OCI-LY3 (cell line): Measurements from ENCODE around the gene FIS1.

Experiments used
- H2AFZ ChIP-seq: fragments of 200-600, 300-600 bp; shearing (Covaris generic); 2 replicates; pipeline ENCODE4 v1.6.0; 2014; ENCODE audit warnings: antibody characterized with exemption, low read depth, low read length
- H3K27ac ChIP-seq: fragments of 200-600, 300-600 bp; sonication (generic); 2 replicates; pipeline ENCODE4 v1.5.1; 2014; ENCODE audit warnings: mild to moderate bottlenecking, low read length, moderate library complexity, mixed read lengths
- H3K27me3 ChIP-seq: fragments of 200-600, 300-600 bp; sonication (generic); 2 replicates; pipeline ENCODE4 v1.6.1; 2014; ENCODE audit warnings: low read depth, low read length, mixed read lengths
- H3K36me3 ChIP-seq: fragments of 200-600, 300-600 bp; sonication (generic); replicated peaks from 2 replicates; pipeline ENCODE3; 2014; ENCODE audit warnings: low read depth, low read length, mixed read lengths
- H3K4me1 ChIP-seq: fragments of 300-600, 200-600 bp; sonication (generic); 2 replicates; pipeline ENCODE4 v1.6.1; 2014; ENCODE audit warnings: low read length, mixed read lengths
- H3K4me2 ChIP-seq: fragments of 200-600, 300-600 bp; sonication (generic); 2 replicates; pipeline ENCODE4 v1.6.1; 2014; ENCODE audit warnings: low read length, mixed read lengths
- H3K4me3 ChIP-seq: fragments of 300-600, 200-600 bp; sonication (generic); 2 replicates; pipeline ENCODE4 v1.5.1; 2014; ENCODE audit warnings: antibody characterized with exemption, mild to moderate bottlenecking, low read length, moderate library complexity
- H3K79me2 ChIP-seq: fragments of 300-600, 200-600 bp; shearing (Covaris generic); 2 replicates; pipeline ENCODE4 v1.6.1; 2014; ENCODE audit warnings: mild to moderate bottlenecking, low read length, mixed read lengths
- H3K9ac ChIP-seq: fragments of 300-600, 200-600 bp; shearing (Covaris generic); 2 replicates; pipeline ENCODE4 v1.6.0; 2014; ENCODE audit warnings: mild to moderate bottlenecking, low read length, moderate library complexity
- H3K9me3 ChIP-seq: fragments of 200-600, 300-600 bp; shearing (Covaris generic); 2 replicates; pipeline ENCODE4 v1.6.1; 2014; ENCODE audit warnings: low read length, mixed read lengths; ENCODE audit not compliant: insufficient read depth
- H4K20me1 ChIP-seq: fragments of 200-600, 300-600 bp; sonication (generic); 2 replicates; pipeline ENCODE4 v1.6.1; 2016; ENCODE audit warnings: low read length, mixed read lengths; ENCODE audit not compliant: insufficient read depth
- CTCF ChIP-seq: fragments of 200-600, 300-600 bp; sonication (generic); IDR thresholded peaks from 2 replicates; pipeline ENCODE4 v1.5.1; 2014; ENCODE audit warnings: antibody characterized with exemption, low read length, low read depth
- EZH2phosphoT487 ChIP-seq: fragments of 200-600 bp; shearing (Covaris generic); IDR thresholded peaks from 2 replicates; pipeline ENCODE4 v1.6.1; 2018; ENCODE audit warnings: antibody characterized with exemption, mixed run types, low read depth

Gene FIS1

GRCh38 chr7:101210143-101210542 lies 34.7 kb downstream of the FIS1 start:
- no peak overlapping the region for H3K9ac ChIP-seq
- H2AFZ ChIP-seq, result no peak overlapping the region
- no peak overlapping the region for H3K4me2 ChIP-seq
- no peaks in the 10 kb centered on the region for H3K9me3 ChIP-seq
- H3K4me1 ChIP-seq, result no peaks in the 10 kb centered on the region
- H4K20me1 ChIP-seq, result no peaks in the 10 kb centered on the region
- no peak for TF ChIP-seq EZH2phosphoT487
- no peak for TF ChIP-seq CTCF
- H3K27me3 ChIP-seq, result no peaks in the 10 kb centered on the region
- H3K79me2 ChIP-seq, result no peaks in the 10 kb centered on the region
- H3K36me3 ChIP-seq, result peaks cover 6% of the 10 kb centered on the region
- no peak overlapping the region for H3K27ac ChIP-seq
- H3K4me3 ChIP-seq, result no peak overlapping the region

GRCh38 chr7:101208794-101209193 lies 36.1 kb downstream of the FIS1 start:
- H3K36me3 ChIP-seq, result peaks cover 3% of the 10 kb centered on the region
- TF ChIP-seq CTCF (no peak), EZH2phosphoT487 (no peak)
- no peak overlapping the region for H3K27ac ChIP-seq
- H3K4me3 ChIP-seq, result no peak overlapping the region
- no peaks in the 10 kb centered on the region for H3K79me2 ChIP-seq
- no peaks in the 10 kb centered on the region for H3K9me3 ChIP-seq
- H3K4me2 ChIP-seq, result no peak overlapping the region
- no peaks in the 10 kb centered on the region for H3K27me3 ChIP-seq
- no peak overlapping the region for H3K9ac ChIP-seq
- no peak overlapping the region for H2AFZ ChIP-seq
- no peaks in the 10 kb centered on the region for H3K4me1 ChIP-seq
- no peaks in the 10 kb centered on the region for H4K20me1 ChIP-seq

DNA sequence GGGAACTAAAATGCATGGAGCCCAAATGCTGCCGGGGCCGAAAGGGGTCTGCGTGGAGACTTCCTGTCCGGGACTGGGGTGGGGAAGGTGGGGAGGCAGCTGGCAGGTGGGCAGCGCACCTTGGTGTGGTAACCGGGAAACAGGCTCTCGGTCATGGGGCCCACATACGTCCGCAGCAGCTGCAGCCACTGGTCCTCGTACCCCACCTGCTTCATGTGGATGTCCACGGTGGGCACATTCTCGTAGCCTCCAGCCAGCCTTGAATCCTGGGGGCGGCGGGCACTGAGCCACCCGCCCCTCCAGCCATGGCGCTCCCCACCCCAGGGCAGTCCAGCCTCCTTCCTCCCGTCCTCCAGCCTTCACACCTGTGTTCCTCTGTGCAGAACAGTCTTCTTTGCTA lies 37.4 kb downstream of the FIS1 start:
- Histone ChIP-seq H3K9ac (no peak overlapping the region), H3K27ac (no peak overlapping the region)

DNA sequence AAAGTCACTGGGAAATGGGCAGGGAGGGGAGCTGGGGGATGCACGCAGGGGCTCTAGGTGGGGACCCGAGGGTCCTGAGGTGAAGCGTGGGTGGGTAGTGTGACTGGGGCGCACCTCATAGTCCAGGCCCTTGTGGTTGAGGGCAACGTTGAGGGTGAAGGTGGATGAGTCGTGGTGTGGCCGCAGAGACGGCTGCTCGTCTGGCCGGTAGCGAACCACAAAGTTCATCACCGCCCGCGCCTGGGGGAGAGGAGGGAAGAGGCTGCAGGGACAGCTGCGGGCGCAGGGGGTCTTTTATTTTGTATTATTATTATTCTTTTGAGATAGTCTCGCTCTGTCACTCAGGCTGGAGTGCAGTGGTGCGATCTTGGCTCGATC lies 38.2 kb downstream of the FIS1 start:
- H3K36me3 ChIP-seq, result no peaks in the 10 kb centered on the region
- H4K20me1 ChIP-seq, result no peaks in the 10 kb centered on the region
- H2AFZ ChIP-seq, result no peak overlapping the region
- no peaks in the 10 kb centered on the region for H3K79me2 ChIP-seq
- TF ChIP-seq EZH2phosphoT487 (no peak), CTCF (no peak)
- H3K27ac ChIP-seq, result no peak overlapping the region
- no peaks in the 10 kb centered on the region for H3K27me3 ChIP-seq
- H3K4me2 ChIP-seq, result no peak overlapping the region
- H3K4me1 ChIP-seq, result no peaks in the 10 kb centered on the region
- no peak overlapping the region for H3K4me3 ChIP-seq
- H3K9ac ChIP-seq, result no peak overlapping the region
- no peaks in the 10 kb centered on the region for H3K9me3 ChIP-seq

More for the DNA sequence above, 37.4 kb downstream of the FIS1 start:
- Histone ChIP-seq H3K9me3 (no peaks in the 10 kb centered on the region), H3K4me1 (no peaks in the 10 kb centered on the region), H2AFZ (no peak overlapping the region), H4K20me1 (no peaks in the 10 kb centered on the region), H3K36me3 (peaks cover 3% of the 10 kb centered on the region), H3K27me3 (no peaks in the 10 kb centered on the region), H3K4me2 (no peak overlapping the region), H3K4me3 (no peak overlapping the region), H3K79me2 (no peaks in the 10 kb centered on the region)
- TF ChIP-seq CTCF (no peak), EZH2phosphoT487 (no peak)
